ENCODE data around the gene LRGUK. TPM values are rescaled to one million over a fixed set of nuclear protein-coding genes. Genes with fewer than 3 reads are reported as not detected.

LRGUK gene
- total RNA-seq, 4 donors from 2014 or later: 0.08 to 0.61 (median 0.39) TPM

DNA sequence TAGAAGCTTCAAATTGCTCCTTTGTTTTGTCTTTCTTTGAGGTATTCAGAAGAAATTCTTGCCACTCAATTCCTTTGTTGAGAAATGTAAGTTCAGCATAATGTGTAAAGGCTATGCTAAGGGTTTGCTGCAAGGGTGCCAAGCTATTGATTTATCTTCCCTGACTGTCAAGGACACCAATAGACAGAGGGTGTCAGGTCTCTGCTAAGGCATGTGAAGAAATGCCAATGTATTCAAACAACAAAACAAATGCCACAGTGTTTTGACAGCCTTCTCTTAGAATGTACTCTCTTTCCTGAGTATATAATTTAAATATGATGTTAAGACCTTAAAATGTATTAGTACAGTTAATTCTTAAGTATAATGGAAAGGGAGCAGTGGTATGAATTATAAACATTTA lies 62.4 kb downstream of the LRGUK start:
- no peak for DNase-seq
- H3K4me3 ChIP-seq: no peak overlapping the region
- intact Hi-C loops (cut with DNase I): no loop called here
- TF ChIP-seq, protein P1, sequence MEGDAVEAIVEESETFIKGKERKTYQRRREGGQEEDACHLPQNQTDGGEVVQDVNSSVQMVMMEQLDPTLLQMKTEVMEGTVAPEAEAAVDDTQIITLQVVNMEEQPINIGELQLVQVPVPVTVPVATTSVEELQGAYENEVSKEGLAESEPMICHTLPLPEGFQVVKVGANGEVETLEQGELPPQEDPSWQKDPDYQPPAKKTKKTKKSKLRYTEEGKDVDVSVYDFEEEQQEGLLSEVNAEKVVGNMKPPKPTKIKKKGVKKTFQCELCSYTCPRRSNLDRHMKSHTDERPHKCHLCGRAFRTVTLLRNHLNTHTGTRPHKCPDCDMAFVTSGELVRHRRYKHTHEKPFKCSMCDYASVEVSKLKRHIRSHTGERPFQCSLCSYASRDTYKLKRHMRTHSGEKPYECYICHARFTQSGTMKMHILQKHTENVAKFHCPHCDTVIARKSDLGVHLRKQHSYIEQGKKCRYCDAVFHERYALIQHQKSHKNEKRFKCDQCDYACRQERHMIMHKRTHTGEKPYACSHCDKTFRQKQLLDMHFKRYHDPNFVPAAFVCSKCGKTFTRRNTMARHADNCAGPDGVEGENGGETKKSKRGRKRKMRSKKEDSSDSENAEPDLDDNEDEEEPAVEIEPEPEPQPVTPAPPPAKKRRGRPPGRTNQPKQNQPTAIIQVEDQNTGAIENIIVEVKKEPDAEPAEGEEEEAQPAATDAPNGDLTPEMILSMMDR (IDR thresholded peaks at IDR 0.05): no peak
- no peak for TF ChIP-seq POLR2A (IDR thresholded peaks at IDR 0.05)
- H3K27me3 ChIP-seq: no peaks in the 10 kb centered on the region
- peaks cover 0 to 11% (median 0%) of the 10 kb centered on the region in 3 donors for H3K4me1 ChIP-seq
- no peak overlapping the region for H3K27ac ChIP-seq
- no peaks in the 10 kb centered on the region for H3K9me3 ChIP-seq
- H3K36me3 ChIP-seq: no peaks in the 10 kb centered on the region

DNA sequence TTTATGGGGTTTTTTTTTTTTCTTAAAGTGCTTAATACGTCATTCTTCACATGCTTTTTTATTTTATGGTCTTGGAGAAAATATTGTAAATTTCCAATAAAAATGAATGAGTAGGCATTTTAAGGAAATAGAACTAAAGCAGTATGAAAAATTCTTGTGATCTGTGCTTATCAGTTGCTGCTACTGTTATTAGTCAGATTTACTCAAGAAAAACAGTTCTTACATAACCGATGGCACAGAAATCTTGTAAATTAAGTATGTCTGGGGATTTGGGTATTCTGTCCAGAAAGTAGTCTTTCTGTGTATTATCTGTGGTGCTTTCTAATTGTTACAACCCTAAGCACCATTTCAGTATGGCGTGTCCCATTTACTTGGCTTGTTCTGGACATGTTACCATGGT lies 64.7 kb downstream of the LRGUK start:
- no peaks in the 10 kb centered on the region for H3K36me3 ChIP-seq
- H3K9me3 ChIP-seq: no peaks in the 10 kb centered on the region
- WGBS, 2 donors: 84 to 98% methylated on average over 3 of the region's 3 CpGs
- H3K27ac ChIP-seq: no peak overlapping the region
- no peaks in the 10 kb centered on the region for H3K27me3 ChIP-seq
- H3K4me1 ChIP-seq: peaks cover 0 to 9% (median 0%) of the 10 kb centered on the region in 3 donors
- no peak for DNase-seq
- intact Hi-C loops (cut with DNase I): no loop called here
- TF ChIP-seq, protein P1 (IDR thresholded peaks at IDR 0.05): no peak
- no peak for TF ChIP-seq POLR2A (IDR thresholded peaks at IDR 0.05)
- no peak overlapping the region for H3K4me3 ChIP-seq

DNA sequence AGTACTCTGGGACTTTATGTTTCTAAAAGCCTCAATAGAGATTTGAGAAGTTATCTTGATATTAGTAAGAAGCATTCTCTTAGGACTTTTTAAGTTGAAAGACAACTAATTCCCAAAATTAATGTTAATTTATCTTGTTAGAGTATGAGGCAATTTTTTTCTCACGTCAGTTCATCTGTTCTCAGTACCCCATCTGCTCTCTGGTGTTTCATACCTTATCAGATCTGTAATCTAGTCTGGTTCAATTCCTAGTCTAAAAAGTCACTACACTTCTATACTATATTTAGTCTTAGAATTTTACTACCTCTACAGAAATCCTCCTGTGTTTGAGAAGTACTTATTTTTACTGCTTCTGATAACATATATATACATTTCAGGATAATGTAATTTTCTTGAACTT lies 66.1 kb downstream of the LRGUK start:
- H3K36me3 ChIP-seq: no peaks in the 10 kb centered on the region
- WGBS, 2 donors: 72 to 85% methylated on average over 1 of the region's 1 CpG
- intact Hi-C loops (cut with DNase I): no loop called here
- H3K4me3 ChIP-seq: no peak overlapping the region
- H3K27me3 ChIP-seq: no peaks in the 10 kb centered on the region
- no peak for DNase-seq
- no peak overlapping the region for H3K27ac ChIP-seq
- TF ChIP-seq POLR2A (IDR thresholded peaks at IDR 0.05): no peak
- TF ChIP-seq, protein P1 (IDR thresholded peaks at IDR 0.05): no peak
- no peaks in the 10 kb centered on the region for H3K9me3 ChIP-seq
- peaks cover 0 to 6% (median 0%) of the 10 kb centered on the region in 3 donors for H3K4me1 ChIP-seq

DNA sequence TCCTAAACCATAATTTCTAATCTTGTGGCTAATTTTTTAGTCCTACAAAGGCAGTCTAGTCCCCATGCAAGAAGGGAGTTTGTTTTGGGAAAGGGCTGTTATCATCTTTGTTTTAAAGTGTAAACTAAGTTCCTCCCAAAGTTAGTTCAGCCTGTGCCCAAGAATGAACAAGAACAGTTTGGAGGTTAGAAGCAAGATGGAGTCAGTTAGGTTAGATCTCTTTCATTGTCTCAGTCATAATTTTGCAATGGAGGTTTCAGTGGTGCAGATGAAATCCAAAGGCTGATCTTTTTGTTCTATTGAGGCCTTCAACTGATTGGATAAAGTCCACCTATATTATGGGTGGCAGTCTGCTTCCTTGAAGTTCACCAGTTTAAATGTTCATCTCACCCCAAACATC lies 68.1 kb downstream of the LRGUK start:
- TF ChIP-seq, protein P1 (IDR thresholded peaks at IDR 0.05): no peak
- TF ChIP-seq POLR2A (IDR thresholded peaks at IDR 0.05): no peak
- no peak for DNase-seq
- intact Hi-C loops (cut with DNase I): no loop called here
- no peak overlapping the region for H3K4me3 ChIP-seq
- H3K36me3 ChIP-seq: no peaks in the 10 kb centered on the region
- no peaks in the 10 kb centered on the region for H3K27me3 ChIP-seq
- no peak overlapping the region for H3K27ac ChIP-seq
- no peaks in the 10 kb centered on the region for H3K9me3 ChIP-seq
- no peaks in the 10 kb centered on the region for H3K4me1 ChIP-seq

DNA sequence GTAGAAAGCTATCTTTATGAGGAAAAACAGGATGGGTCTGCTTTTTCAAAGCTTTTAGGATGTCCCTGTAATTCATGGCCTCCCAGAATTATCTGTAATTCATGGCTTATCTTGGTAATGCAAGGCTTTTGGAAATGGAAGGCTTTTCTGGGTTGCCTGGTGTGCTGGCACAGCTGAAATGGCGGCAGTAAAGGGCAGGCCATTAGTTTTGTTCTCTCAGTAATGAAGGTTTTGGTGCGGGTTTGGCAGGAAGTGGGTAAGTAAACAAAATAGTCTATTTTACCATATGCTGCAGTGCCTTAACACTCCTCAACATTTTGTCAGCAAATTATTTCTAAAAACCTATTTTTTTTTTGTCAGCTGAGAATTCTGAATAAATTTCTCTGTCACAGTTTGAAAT lies 69.3 kb downstream of the LRGUK start:
- DNase-seq: no peak
- Histone ChIP-seq H3K27me3 (no peaks in the 10 kb centered on the region), H3K4me3 (no peak overlapping the region), H3K4me1 (no peaks in the 10 kb centered on the region), H3K9me3 (no peaks in the 10 kb centered on the region), H3K27ac (no peak overlapping the region), H3K36me3 (no peaks in the 10 kb centered on the region)
- 64 to 67% methylated on average over 2 of the region's 2 CpGs for WGBS, 2 donors
- TF ChIP-seq, protein P1 (IDR thresholded peaks at IDR 0.05): no peak
- no peak for TF ChIP-seq POLR2A (IDR thresholded peaks at IDR 0.05)
- intact Hi-C loops (cut with DNase I): no loop called here

All from esophagus squamous epithelium (tissue), 5 donors.